ENCODE data around the gene PCDHGA8. TPM values are rescaled to one million over a fixed set of nuclear protein-coding genes. Genes with fewer than 3 reads are reported as not detected.

Gene PCDHGA8
- total and polyA plus RNA-seq, 2 of the 13 experiments (the other 11 are each of a cell fraction or from before 2014, with no cell fraction given): 0.05 to 0.29 TPM

GRCh38 chr5:141356133-141356532 lies 36.3 kb upstream of the PCDHGA8 start (continued):
- no peak for TF ChIP-seq PCBP1 (IDR thresholded peaks at IDR 0.05; ENCODE audit: borderline replicate concordance, low read depth, low read length)
- TF ChIP-seq THAP7 (CRISPR knock-in tag; IDR thresholded peaks at IDR 0.05): no peak
- TF ChIP-seq ZNF598 (CRISPR knock-in tag; IDR thresholded peaks at IDR 0.05; ENCODE audit: borderline replicate concordance): no peak
- no peak for TF ChIP-seq ZNF710 (CRISPR knock-in tag; IDR thresholded peaks at IDR 0.05; ENCODE audit: borderline replicate concordance)
- TF ChIP-seq BCLAF1 (IDR thresholded peaks at IDR 0.05): no peak
- TF ChIP-seq NCOR1 (IDR thresholded peaks at IDR 0.05; ENCODE audit: borderline replicate concordance, low read length): no peak
- TF ChIP-seq ZNF569 (CRISPR knock-in tag; IDR thresholded peaks at IDR 0.05; ENCODE audit: borderline replicate concordance): no peak

All from HepG2 (cell line).